Nephron (organoid): Measurements from ENCODE around the gene GMDS.

Source experiments
- H3K27ac Mint-ChIP-seq, 3 experiments: 2 replicates each; pipeline ENCODE4 v1.8.0; 2020; ENCODE audit warnings: mixed read lengths in 3 of 3, mild to moderate bottlenecking in 2 of 3, moderate library complexity in 1 of 3
- H3K27me3 Mint-ChIP-seq: 2 replicates; pipeline ENCODE4 v1.8.0; 2021; ENCODE audit warnings: low read depth, mild to moderate bottlenecking, moderate library complexity, mixed read lengths
- H3K36me3 Mint-ChIP-seq: 2 replicates; pipeline ENCODE4 v1.8.0; 2020; ENCODE audit warnings: low read depth, mixed read lengths
- H3K4me1 Mint-ChIP-seq: 2 replicates; pipeline ENCODE4 v1.8.0; 2020; ENCODE audit warnings: mixed read lengths
- H3K4me3 Mint-ChIP-seq, 3 experiments: 2 replicates each; pipeline ENCODE4 v1.8.0; 2020; ENCODE audit warnings: mild to moderate bottlenecking in 3 of 3, mixed read lengths in 3 of 3, moderate library complexity in 2 of 3
- H3K9me3 Mint-ChIP-seq: 2 replicates; pipeline ENCODE4 v1.8.0; 2020; ENCODE audit warnings: mixed read lengths
- TF ChIP-seq, protein P1 (sequence below), 3 experiments: fragments of 200-600 bp; sonication (generic); IDR thresholded peaks; one replicate each; pipeline ENCODE4 v1.5.0; 2021; ENCODE audit warnings: antibody characterized with exemption in 3 of 3; ENCODE audit not compliant: unreplicated experiment in 3 of 3

Gene GMDS

GRCh38 chr6:2155206-2155605 is 90.2 kb downstream of the GMDS start:
- Mint-ChIP-seq H3K27ac (no peak overlapping the region), H3K36me3 (no peaks in the 10 kb centered on the region), H3K4me1 (peaks cover 3% of the 10 kb centered on the region), H3K27me3 (no peaks in the 10 kb centered on the region), H3K9me3 (no peaks in the 10 kb centered on the region), H3K4me3 (no peak overlapping the region)
- TF ChIP-seq, protein P1, sequence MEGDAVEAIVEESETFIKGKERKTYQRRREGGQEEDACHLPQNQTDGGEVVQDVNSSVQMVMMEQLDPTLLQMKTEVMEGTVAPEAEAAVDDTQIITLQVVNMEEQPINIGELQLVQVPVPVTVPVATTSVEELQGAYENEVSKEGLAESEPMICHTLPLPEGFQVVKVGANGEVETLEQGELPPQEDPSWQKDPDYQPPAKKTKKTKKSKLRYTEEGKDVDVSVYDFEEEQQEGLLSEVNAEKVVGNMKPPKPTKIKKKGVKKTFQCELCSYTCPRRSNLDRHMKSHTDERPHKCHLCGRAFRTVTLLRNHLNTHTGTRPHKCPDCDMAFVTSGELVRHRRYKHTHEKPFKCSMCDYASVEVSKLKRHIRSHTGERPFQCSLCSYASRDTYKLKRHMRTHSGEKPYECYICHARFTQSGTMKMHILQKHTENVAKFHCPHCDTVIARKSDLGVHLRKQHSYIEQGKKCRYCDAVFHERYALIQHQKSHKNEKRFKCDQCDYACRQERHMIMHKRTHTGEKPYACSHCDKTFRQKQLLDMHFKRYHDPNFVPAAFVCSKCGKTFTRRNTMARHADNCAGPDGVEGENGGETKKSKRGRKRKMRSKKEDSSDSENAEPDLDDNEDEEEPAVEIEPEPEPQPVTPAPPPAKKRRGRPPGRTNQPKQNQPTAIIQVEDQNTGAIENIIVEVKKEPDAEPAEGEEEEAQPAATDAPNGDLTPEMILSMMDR (IDR thresholded peaks at IDR 0.05; ENCODE audit: unreplicated experiment in 3 of 3), result no peak

GRCh38 chr6:2149361-2150006 is 95.9 kb downstream of the GMDS start:
- Mint-ChIP-seq H3K27ac (no peak overlapping the region), H3K4me3 (no peak overlapping the region), H3K9me3 (no peaks in the 10 kb centered on the region), H3K27me3 (no peaks in the 10 kb centered on the region), H3K4me1 (peaks cover 10% of the 10 kb centered on the region), H3K36me3 (no peaks in the 10 kb centered on the region)
- TF ChIP-seq, protein P1 (IDR thresholded peaks at IDR 0.05; ENCODE audit: unreplicated experiment in 3 of 3), result no peak

DNA sequence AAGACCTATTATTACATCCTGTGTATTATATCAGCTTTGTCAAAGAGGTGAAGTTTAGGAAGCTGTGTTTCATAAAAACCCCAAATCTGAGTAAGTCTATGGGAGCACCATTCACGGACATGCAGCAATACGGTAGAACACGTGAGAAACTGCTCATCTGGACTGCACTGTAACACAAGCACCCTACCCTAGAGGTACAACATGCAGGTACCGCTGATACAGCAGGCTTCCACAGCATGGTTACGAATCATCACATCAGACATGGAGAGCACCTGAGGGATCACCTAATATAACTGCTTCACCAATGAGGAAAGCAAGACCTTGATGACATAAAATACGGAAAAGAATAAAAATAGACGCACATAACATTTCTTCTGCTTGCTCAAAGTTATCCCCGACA is 96.7 kb downstream of the GMDS start:
- Mint-ChIP-seq H3K27ac (no peak overlapping the region), H3K4me1 (peaks cover 10% of the 10 kb centered on the region), H3K27me3 (no peaks in the 10 kb centered on the region), H3K36me3 (no peaks in the 10 kb centered on the region), H3K4me3 (no peak overlapping the region), H3K9me3 (no peaks in the 10 kb centered on the region)
- TF ChIP-seq, protein P1 (IDR thresholded peaks at IDR 0.05; ENCODE audit: unreplicated experiment in 3 of 3), result no peak

- TF ChIP-seq, protein P1 (IDR thresholded peaks at IDR 0.05; ENCODE audit: unreplicated experiment in 3 of 3), result no peak
- H3K36me3 Mint-ChIP-seq, result no peaks in the 10 kb centered on the region
- H3K27ac Mint-ChIP-seq, result peak overlapping the region in 2 of 3 experiments; percentile 21 to 25
- H3K9me3 Mint-ChIP-seq, result no peaks in the 10 kb centered on the region
- no peak overlapping the region for H3K4me3 Mint-ChIP-seq
- H3K4me1 Mint-ChIP-seq, result peaks cover 10% of the 10 kb centered on the region
- no peaks in the 10 kb centered on the region for H3K27me3 Mint-ChIP-seq
Measured at GRCh38 chr6:2147766-2148448, 97.5 kb downstream of the GMDS start.

DNA sequence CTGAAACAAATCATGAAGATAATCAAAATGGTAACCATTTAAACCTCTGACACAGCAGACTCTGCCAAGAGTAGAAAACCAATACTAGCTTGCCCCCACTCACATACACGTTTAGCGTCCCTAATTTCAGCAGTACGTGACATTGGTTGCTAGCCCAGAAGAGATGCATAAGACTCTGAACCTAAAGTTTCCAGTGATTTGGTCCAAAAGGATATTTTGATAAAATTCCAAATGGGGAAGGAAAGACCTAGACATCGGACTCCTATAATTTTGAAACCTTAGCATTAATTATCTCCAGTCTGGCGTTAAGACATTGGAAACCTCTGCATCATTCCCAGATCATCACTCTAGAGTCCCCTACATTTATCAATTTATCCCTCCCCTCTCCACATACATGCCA is 98.1 kb downstream of the GMDS start:
- TF ChIP-seq, protein P1 (IDR thresholded peaks at IDR 0.05; ENCODE audit: unreplicated experiment in 3 of 3), result no peak
- Mint-ChIP-seq H3K36me3 (no peaks in the 10 kb centered on the region), H3K4me3 (no peak overlapping the region), H3K27ac (peak overlapping the region in 2 of 3 experiments; percentile 21 to 25), H3K4me1 (peaks cover 10% of the 10 kb centered on the region), H3K9me3 (no peaks in the 10 kb centered on the region), H3K27me3 (no peaks in the 10 kb centered on the region)

GRCh38 chr6:2144210-2144609 is 101.2 kb downstream of the GMDS start:
- Mint-ChIP-seq H3K27me3 (no peaks in the 10 kb centered on the region), H3K27ac (no peak overlapping the region), H3K36me3 (no peaks in the 10 kb centered on the region), H3K4me3 (no peak overlapping the region), H3K9me3 (no peaks in the 10 kb centered on the region), H3K4me1 (peaks cover 15% of the 10 kb centered on the region)
- TF ChIP-seq, protein P1 (IDR thresholded peaks at IDR 0.05; ENCODE audit: unreplicated experiment in 3 of 3), result no peak
